NCI-H1105 treated with DMSO at 0.1 percent for 48 hours (cell line): ENCODE results near the gene RECK.

ENCODE experiments used
- DNase-seq: peaks from one replicate; lab custom pipeline; 2025; lab: John Stamatoyannopoulos, UW

RECK gene

GRCh38 chr9:36029202-36029601 lies 7.5 kb upstream of the RECK start:
- no peak for DNase-seq

GRCh38 chr9:36029765-36030528 lies 6.8 kb upstream of the RECK start:
- DNase-seq = no peak

GRCh38 chr9:36030871-36031270 lies 5.8 kb upstream of the RECK start:
- no peak for DNase-seq

GRCh38 chr9:36031774-36032555 lies 4.7 kb upstream of the RECK start:
- DNase-seq = no peak

- DNase-seq = no peak
Measured at GRCh38 chr9:36033788-36034187, 2.9 kb upstream of the RECK start.

- DNase-seq = no peak
Measured at GRCh38 chr9:36034234-36034633, 2.5 kb upstream of the RECK start.

- DNase-seq = no peak
Measured at GRCh38 chr9:36035006-36035405, 1.7 kb upstream of the RECK start.

GRCh38 chr9:36036253-36036779 lies 397 bp upstream of the RECK start:
- no peak for DNase-seq

- DNase-seq = peak; percentile 31
Measured at GRCh38 chr9:36037549-36038122, 923 bp downstream of the RECK start.

- DNase-seq = no peak
Measured at GRCh38 chr9:36039121-36039520, 2.4 kb downstream of the RECK start.

GRCh38 chr9:36039696-36040095 lies 3.0 kb downstream of the RECK start:
- DNase-seq = no peak

- DNase-seq = no peak
Measured at GRCh38 chr9:36040271-36040925, 3.7 kb downstream of the RECK start.

- no peak for DNase-seq
Measured at GRCh38 chr9:36041506-36041905, 4.8 kb downstream of the RECK start.

- no peak for DNase-seq
Measured at GRCh38 chr9:36045610-36046009, 8.9 kb downstream of the RECK start.

- DNase-seq = no peak
Measured at GRCh38 chr9:36046923-36047322, 10.2 kb downstream of the RECK start.

GRCh38 chr9:36049408-36049807 lies 12.7 kb downstream of the RECK start:
- no peak for DNase-seq

- DNase-seq = no peak
Measured at GRCh38 chr9:36050476-36050875, 13.8 kb downstream of the RECK start.

- no peak for DNase-seq
Measured at GRCh38 chr9:36051317-36051716, 14.6 kb downstream of the RECK start.

- DNase-seq = no peak
Measured at GRCh38 chr9:36053971-36054370, 17.3 kb downstream of the RECK start.

- peak; percentile 70 for DNase-seq
Measured at GRCh38 chr9:36056896-36057295, 20.2 kb downstream of the RECK start.

- DNase-seq = no peak
Measured at GRCh38 chr9:36063804-36064447, 27.2 kb downstream of the RECK start.
